IPS-20b (cell line): ENCODE results near the gene HMGA1.

Experiments
- H3K27ac ChIP-seq: one replicate; pipeline ENCODE4 v1.5.1; 2013; ENCODE audit warnings: low read length
- H3K27me3 ChIP-seq: 2 replicates; pipeline ENCODE4 v1.6.1; 2013; ENCODE audit warnings: mild to moderate bottlenecking, low read length, inconsistent platforms; ENCODE audit not compliant: insufficient read depth
- H3K36me3 ChIP-seq: 2 replicates; pipeline ENCODE4 v1.6.1; 2013; ENCODE audit warnings: low read depth, mild to moderate bottlenecking, inconsistent platforms, low read length, moderate library complexity; ENCODE audit not compliant: insufficient read depth
- H3K4me1 ChIP-seq: 2 replicates; pipeline ENCODE4 v1.6.1; 2013; ENCODE audit warnings: mild to moderate bottlenecking, control low read depth, inconsistent platforms, low read length, moderate library complexity; ENCODE audit not compliant: insufficient read depth
- H3K4me3 ChIP-seq: 2 replicates; pipeline ENCODE4 v1.5.1; 2013; ENCODE audit warnings: mild to moderate bottlenecking, low read length, inconsistent platforms
- H3K9ac ChIP-seq: 2 replicates; pipeline ENCODE4 v1.6.1; 2013; ENCODE audit warnings: low read depth, mild to moderate bottlenecking, inconsistent platforms, low read length, moderate library complexity
- H3K9me3 ChIP-seq: 2 replicates; pipeline ENCODE4 v1.6.1; 2013; ENCODE audit warnings: mild to moderate bottlenecking, low read depth, low read length, inconsistent platforms; ENCODE audit not compliant: insufficient read depth

The HMGA1 gene

GRCh38 chr6:34236443-34237315, at the start of gene HMGA1:
TSS of gene HMGA1 (plus strand) at chr6:34236873. CDS start at chr6:34240781, 3,908 bp downstream.
- Histone ChIP-seq H3K27me3 (no peaks in the 10 kb centered on the region), H3K4me1 (peaks cover 31% of the 10 kb centered on the region), H3K4me3 (peak within 1 kb of the TSS; percentile 95), H3K27ac (peak within 1 kb of the TSS; percentile 90), H3K9ac (peak within 1 kb of the TSS; percentile 98), H3K9me3 (no peaks in the 10 kb centered on the region), H3K36me3 (peaks cover 36% of the 10 kb centered on the region)

GRCh38 chr6:34189806-34190503, 46.7 kb upstream of the HMGA1 start:
- H3K4me1 ChIP-seq: no peaks in the 10 kb centered on the region
- peaks cover under 1% of the 10 kb centered on the region for H3K27me3 ChIP-seq
- no peak overlapping the region for H3K27ac ChIP-seq
- no peaks in the 10 kb centered on the region for H3K36me3 ChIP-seq
- no peak overlapping the region for H3K4me3 ChIP-seq
- no peaks in the 10 kb centered on the region for H3K9me3 ChIP-seq
- no peak overlapping the region for H3K9ac ChIP-seq

- Histone ChIP-seq H3K27ac (no peak overlapping the region), H3K27me3 (peaks cover 7% of the 10 kb centered on the region), H3K9ac (no peak overlapping the region), H3K4me1 (no peaks in the 10 kb centered on the region), H3K36me3 (no peaks in the 10 kb centered on the region), H3K4me3 (no peak overlapping the region), H3K9me3 (no peaks in the 10 kb centered on the region)
These were observed 46.1 kb upstream of the HMGA1 start for GRCh38 chr6:34190504-34191122.

GRCh38 chr6:34194772-34195171, 41.9 kb upstream of the HMGA1 start:
- no peaks in the 10 kb centered on the region for H3K36me3 ChIP-seq

GRCh38 chr6:34195726-34196115, 41.0 kb upstream of the HMGA1 start:
- H3K36me3 ChIP-seq: no peaks in the 10 kb centered on the region
- H3K27me3 ChIP-seq: peaks cover 14% of the 10 kb centered on the region
- peak overlapping the region; percentile 39; the same call in 1 of the 2 replicates for H3K4me3 ChIP-seq
- H3K9me3 ChIP-seq: no peaks in the 10 kb centered on the region
- H3K27ac ChIP-seq: no peak overlapping the region
- H3K9ac ChIP-seq: peak overlapping the region; percentile 49; the same call in 1 of the 2 replicates
- H3K4me1 ChIP-seq: no peaks in the 10 kb centered on the region

More at GRCh38 chr6:34194772-34195171, 41.9 kb upstream of the HMGA1 start:
- H3K27ac ChIP-seq: no peak overlapping the region
- no peak overlapping the region for H3K4me3 ChIP-seq
- no peak overlapping the region for H3K9ac ChIP-seq
- H3K9me3 ChIP-seq: no peaks in the 10 kb centered on the region
- H3K27me3 ChIP-seq: peaks cover 14% of the 10 kb centered on the region
- no peaks in the 10 kb centered on the region for H3K4me1 ChIP-seq

GRCh38 chr6:34196116-34196832, 40.4 kb upstream of the HMGA1 start:
- no peaks in the 10 kb centered on the region for H3K36me3 ChIP-seq
- no peak overlapping the region for H3K27ac ChIP-seq
- H3K27me3 ChIP-seq: peaks cover 14% of the 10 kb centered on the region
- H3K9ac ChIP-seq: peak overlapping the region; percentile 49; the same call in 1 of the 2 replicates
- peak overlapping the region; percentile 39; the same call in 1 of the 2 replicates for H3K4me3 ChIP-seq
- no peaks in the 10 kb centered on the region for H3K9me3 ChIP-seq
- H3K4me1 ChIP-seq: no peaks in the 10 kb centered on the region

- H3K9me3 ChIP-seq: no peaks in the 10 kb centered on the region
- no peak overlapping the region for H3K27ac ChIP-seq
- H3K4me3 ChIP-seq: 0 out of 2 replicates have a peak overlapping the region, but pooled peaks have one; percentile 39
These were observed 39.9 kb upstream of the HMGA1 start for GRCh38 chr6:34196833-34197195.

GRCh38 chr6:34200340-34200971, 36.2 kb upstream of the HMGA1 start:
- Histone ChIP-seq H3K9ac (no peak overlapping the region), H3K4me3 (no peak overlapping the region), H3K27ac (no peak overlapping the region), H3K27me3 (peaks cover 8% of the 10 kb centered on the region), H3K9me3 (no peaks in the 10 kb centered on the region), H3K4me1 (no peaks in the 10 kb centered on the region; the same call in 1 of the 2 replicates), H3K36me3 (no peaks in the 10 kb centered on the region)

More at GRCh38 chr6:34196833-34197195, 39.9 kb upstream of the HMGA1 start:
- no peak overlapping the region for H3K9ac ChIP-seq
- no peaks in the 10 kb centered on the region for H3K4me1 ChIP-seq
- H3K36me3 ChIP-seq: no peaks in the 10 kb centered on the region
- H3K27me3 ChIP-seq: peaks cover 14% of the 10 kb centered on the region

- Histone ChIP-seq H3K9ac (no peak overlapping the region), H3K4me3 (no peak overlapping the region), H3K9me3 (no peaks in the 10 kb centered on the region), H3K4me1 (no peaks in the 10 kb centered on the region; the same call in 1 of the 2 replicates), H3K27ac (no peak overlapping the region), H3K36me3 (no peaks in the 10 kb centered on the region), H3K27me3 (no peaks in the 10 kb centered on the region)
These were observed 35.1 kb upstream of the HMGA1 start for GRCh38 chr6:34201455-34202107.

- Histone ChIP-seq H3K36me3 (no peaks in the 10 kb centered on the region), H3K27me3 (no peaks in the 10 kb centered on the region), H3K9ac (no peak overlapping the region), H3K9me3 (no peaks in the 10 kb centered on the region), H3K27ac (no peak overlapping the region), H3K4me1 (no peaks in the 10 kb centered on the region; the same call in 1 of the 2 replicates), H3K4me3 (no peak overlapping the region)
These were observed 34.1 kb upstream of the HMGA1 start for GRCh38 chr6:34202329-34203201.
